ENCODE results near the gene FOSL1. TPM values are rescaled to one million over a fixed set of nuclear protein-coding genes. Genes with fewer than 3 reads are reported as not detected.
A peak's percentile ranks its signal among the peaks of the same experiment; 100 is the strongest.

Gene FOSL1
- total RNA-seq, 1 experiment from 2014 or later = 125 TPM

- no peak for TF ChIP-seq REST (IDR thresholded peaks at IDR 0.05; ENCODE audit: low read depth)
- TF ChIP-seq CTCF (IDR thresholded peaks at IDR 0.05 in 2 of 3, conservative IDR thresholded peaks at IDR 0.05 in 1 of 3; ENCODE audit: borderline replicate concordance in 1 of 3, insufficient read depth in 1 of 3, low read depth in 2 of 3, low read length in 2 of 3) = peak in 2 of 3 experiments; percentile 40 to 44; a peak in 4 of 6 replicates
Observed at GRCh38 chr11:65911682-65912568, 11.7 kb upstream of the FOSL1 start (continued).

- H3K4me1 ChIP-seq (ENCODE audit: control insufficient read depth in 1 of 2, insufficient read depth in 2 of 2, low read length in 2 of 2) = peaks cover 46 to 96% of the 10 kb centered on the region in 2 experiments
- CTCF ChIA-PET = no interaction called here
- TF ChIP-seq POLR2AphosphoS5 (IDR thresholded peaks at IDR 0.05; ENCODE audit: low read depth, low read length) = no peak
- TF ChIP-seq CTCF (IDR thresholded peaks at IDR 0.05 in 2 of 3, conservative IDR thresholded peaks at IDR 0.05 in 1 of 3; ENCODE audit: borderline replicate concordance in 1 of 3, insufficient read depth in 1 of 3, low read depth in 2 of 3, low read length in 2 of 3) = no peak
- no peak for TF ChIP-seq ATF3 (IDR thresholded peaks at IDR 0.05)
- TF ChIP-seq RAD21 (IDR thresholded peaks at IDR 0.05; ENCODE audit: low read depth) = no peak
- no peak for TF ChIP-seq ZNF274 (IDR thresholded peaks at IDR 0.05; ENCODE audit: low read depth, low read length)
- no peak for TF ChIP-seq POLR2A (IDR thresholded peaks at IDR 0.05; ENCODE audit: borderline replicate concordance, extremely low read depth, insufficient read depth, insufficient read length)
- TF ChIP-seq SP1 (IDR thresholded peaks at IDR 0.05; ENCODE audit: low read depth) = no peak
- TF ChIP-seq ZBTB33 (IDR thresholded peaks at IDR 0.05; ENCODE audit: extremely low read depth, insufficient replicate concordance, low read length) = no peak
- TF ChIP-seq JUND (IDR thresholded peaks at IDR 0.05) = no peak
- TF ChIP-seq MAX (IDR thresholded peaks at IDR 0.05) = no peak
Observed at GRCh38 chr11:65907878-65908277, 7.7 kb upstream of the FOSL1 start.

More at GRCh38 chr11:65907878-65908277, 7.7 kb upstream of the FOSL1 start:
- Histone ChIP-seq H3K27me3 (ENCODE audit: insufficient read depth, low read length) (no peaks in the 10 kb centered on the region), H3K4me2 (ENCODE audit: low read length) (no peak overlapping the region), H3K9ac (ENCODE audit: low read length) (no peak overlapping the region), H4K20me1 (ENCODE audit: insufficient read depth) (no peaks in the 10 kb centered on the region), H3K4me3 (replicated peaks in 1 of 2; ENCODE audit: low read depth in 1 of 2, low read length in 2 of 2) (no peak overlapping the region), H3K9me2 (ENCODE audit: insufficient read depth) (no peaks in the 10 kb centered on the region), H3K9me3 (ENCODE audit: control insufficient read depth in 1 of 2, insufficient read depth in 1 of 2, low read depth in 1 of 2, low read length in 2 of 2) (no peaks in the 10 kb centered on the region), H2AFZ (ENCODE audit: low read depth, low read length, poor library complexity, severe bottlenecking) (no peak overlapping the region), H3K27ac (ENCODE audit: low read depth, low read length) (no peak overlapping the region), H3K79me2 (ENCODE audit: insufficient read depth, low read length) (no peaks in the 10 kb centered on the region; the same call in 1 of the 2 replicates), H3K36me3 (ENCODE audit: control insufficient read depth in 1 of 2, insufficient read depth in 2 of 2, low read length in 2 of 2) (no peaks in the 10 kb centered on the region)
- DNase-seq (ENCODE audit: low read depth, low spot score) (no peak), ATAC-seq (no peak)
- no TSS peak for BruUV-seq (replicated peaks)
- ChIA-PET POLR2A (interaction anchor here (10.9 kb wide), 1 partner anchor 17 kb away, joined by 124 read pairs; the partner anchor contains the start of genes CCDC85B and FIBP), RAD21 (ENCODE audit: low non-redundant PET in 1 of 2, low total read pairs in 2 of 2, uncharacterized antibody in 2 of 2, unreplicated experiment in 2 of 2) (no interaction called here)
- intact Hi-C loops (cut with micrococcal nuclease) = no loop called here
